Mucosa of rectum (tissue), 2 donors: Measurements from ENCODE around the gene HSPBP1.

Source experiments
- H3K27ac ChIP-seq, 2 donors: one replicate each; pipeline ENCODE4 v1.7.0; 2013; ENCODE audit warnings: inconsistent platforms in 2 of 2, low read depth in 2 of 2, low read length in 2 of 2
- H3K27me3 ChIP-seq, 2 donors: one replicate each; pipeline ENCODE4 v1.7.0; 2013; ENCODE audit warnings: low read length in 2 of 2; ENCODE audit not compliant: control insufficient read depth in 2 of 2, insufficient read depth in 2 of 2
- H3K36me3 ChIP-seq, 2 donors: one replicate each; pipeline ENCODE4 v1.7.0; 2013; ENCODE audit warnings: low read length in 2 of 2; ENCODE audit not compliant: control insufficient read depth in 2 of 2, insufficient read depth in 2 of 2
- H3K4me1 ChIP-seq, 2 donors: one replicate each; pipeline ENCODE4 v1.7.0; 2013; ENCODE audit warnings: low read length in 2 of 2, mild to moderate bottlenecking in 1 of 2; ENCODE audit not compliant: control insufficient read depth in 2 of 2, insufficient read depth in 2 of 2
- H3K4me3 ChIP-seq, 2 donors: one replicate each; pipeline ENCODE4 v1.7.0; 2013; ENCODE audit warnings: low read length in 2 of 2
- H3K9ac ChIP-seq, 2 donors: one replicate each; pipeline ENCODE4 v1.7.0; 2013; ENCODE audit warnings: low read length in 2 of 2, low read depth in 1 of 2, mild to moderate bottlenecking in 1 of 2
- H3K9me3 ChIP-seq, 2 donors: one replicate each; pipeline ENCODE4 v1.7.0; 2013; ENCODE audit warnings: low read length in 2 of 2; ENCODE audit not compliant: control insufficient read depth in 2 of 2
- donor health status: healthy.
- donor health status: Normal muscosa, but diverticular disease.

HSPBP1 gene

GRCh38 chr19:55248166-55248675 lies 31.7 kb downstream of the HSPBP1 start:
- Histone ChIP-seq H3K36me3 (peaks cover 33 to 35% of the 10 kb centered on the region in 2 donors), H3K4me1 (peaks cover 45 to 46% of the 10 kb centered on the region in 2 donors), H3K27me3 (no peaks in the 10 kb centered on the region), H3K9me3 (no peaks in the 10 kb centered on the region), H3K9ac (peak overlapping the region; percentile 24 to 63), H3K27ac (peak overlapping the region; percentile 71 to 88), H3K4me3 (no peak overlapping the region)

GRCh38 chr19:55247621-55248099 lies 32.2 kb downstream of the HSPBP1 start:
- Histone ChIP-seq H3K9ac (peak overlapping the region; percentile 24 to 63), H3K4me3 (no peak overlapping the region), H3K4me1 (peaks cover 40 to 45% of the 10 kb centered on the region in 2 donors), H3K27ac (peak overlapping the region; percentile 71 to 88), H3K27me3 (no peaks in the 10 kb centered on the region), H3K36me3 (peaks cover 35 to 37% of the 10 kb centered on the region in 2 donors), H3K9me3 (no peaks in the 10 kb centered on the region)

GRCh38 chr19:55246462-55247451 lies 33.2 kb downstream of the HSPBP1 start:
- Histone ChIP-seq H3K4me3 (no peak overlapping the region), H3K36me3 (peaks cover 44 to 46% of the 10 kb centered on the region in 2 donors), H3K27ac (peak overlapping the region; percentile 71 to 88), H3K4me1 (peaks cover 37 to 43% of the 10 kb centered on the region in 2 donors), H3K9me3 (no peaks in the 10 kb centered on the region), H3K27me3 (no peaks in the 10 kb centered on the region), H3K9ac (no peak overlapping the region)

- Histone ChIP-seq H3K9ac (no peak overlapping the region), H3K36me3 (peaks cover 56 to 59% of the 10 kb centered on the region in 2 donors), H3K9me3 (no peaks in the 10 kb centered on the region), H3K27ac (no peak overlapping the region), H3K4me3 (no peak overlapping the region), H3K4me1 (peaks cover 24 to 30% of the 10 kb centered on the region in 2 donors), H3K27me3 (no peaks in the 10 kb centered on the region)
Measured at GRCh38 chr19:55245236-55245904, 34.5 kb downstream of the HSPBP1 start.

GRCh38 chr19:55244004-55244680 lies 35.8 kb downstream of the HSPBP1 start:
- Histone ChIP-seq H3K9ac (no peak overlapping the region), H3K27ac (no peak overlapping the region), H3K4me3 (no peak overlapping the region), H3K4me1 (peaks cover 20 to 21% of the 10 kb centered on the region in 2 donors), H3K9me3 (no peaks in the 10 kb centered on the region), H3K36me3 (peaks cover 69 to 70% of the 10 kb centered on the region in 2 donors), H3K27me3 (no peaks in the 10 kb centered on the region)

GRCh38 chr19:55242517-55242916 lies 37.4 kb downstream of the HSPBP1 start:
- Histone ChIP-seq H3K36me3 (peaks cover 80 to 82% of the 10 kb centered on the region in 2 donors), H3K4me3 (no peak overlapping the region), H3K27ac (no peak overlapping the region), H3K27me3 (no peaks in the 10 kb centered on the region), H3K9ac (no peak overlapping the region), H3K4me1 (peaks cover 5 to 6% of the 10 kb centered on the region in 2 donors), H3K9me3 (no peaks in the 10 kb centered on the region)

- no peak overlapping the region for H3K9ac ChIP-seq
- peaks cover 0 to under 1% of the 10 kb centered on the region in 2 donors for H3K4me1 ChIP-seq
- H3K36me3 ChIP-seq: peaks cover 85% of the 10 kb centered on the region in 2 donors
- no peaks in the 10 kb centered on the region for H3K27me3 ChIP-seq
- no peak overlapping the region for H3K4me3 ChIP-seq
- no peak overlapping the region for H3K27ac ChIP-seq
- H3K9me3 ChIP-seq: no peaks in the 10 kb centered on the region
Measured at GRCh38 chr19:55241935-55242464, 37.9 kb downstream of the HSPBP1 start.

GRCh38 chr19:55241143-55241934 lies 38.6 kb downstream of the HSPBP1 start:
- Histone ChIP-seq H3K9ac (no peak overlapping the region), H3K4me1 (no peaks in the 10 kb centered on the region), H3K27ac (no peak overlapping the region), H3K9me3 (no peaks in the 10 kb centered on the region), H3K27me3 (no peaks in the 10 kb centered on the region), H3K4me3 (no peak overlapping the region), H3K36me3 (peaks cover 85 to 87% of the 10 kb centered on the region in 2 donors)

GRCh38 chr19:55240713-55241020 lies 39.2 kb downstream of the HSPBP1 start:
- no peak overlapping the region for H3K9ac ChIP-seq
- no peak overlapping the region for H3K27ac ChIP-seq
- H3K36me3 ChIP-seq: peaks cover 85 to 88% of the 10 kb centered on the region in 2 donors
- no peak overlapping the region for H3K4me3 ChIP-seq
- no peaks in the 10 kb centered on the region for H3K4me1 ChIP-seq
- H3K27me3 ChIP-seq: no peaks in the 10 kb centered on the region
- no peaks in the 10 kb centered on the region for H3K9me3 ChIP-seq
